ENCODE data around the gene ADAM15. TPM values are rescaled to one million over a fixed set of nuclear protein-coding genes. Genes with fewer than 3 reads are reported as not detected.

Gene ADAM15
- total RNA-seq, 1 experiment from 2014 or later, result 30.6 TPM

DNA sequence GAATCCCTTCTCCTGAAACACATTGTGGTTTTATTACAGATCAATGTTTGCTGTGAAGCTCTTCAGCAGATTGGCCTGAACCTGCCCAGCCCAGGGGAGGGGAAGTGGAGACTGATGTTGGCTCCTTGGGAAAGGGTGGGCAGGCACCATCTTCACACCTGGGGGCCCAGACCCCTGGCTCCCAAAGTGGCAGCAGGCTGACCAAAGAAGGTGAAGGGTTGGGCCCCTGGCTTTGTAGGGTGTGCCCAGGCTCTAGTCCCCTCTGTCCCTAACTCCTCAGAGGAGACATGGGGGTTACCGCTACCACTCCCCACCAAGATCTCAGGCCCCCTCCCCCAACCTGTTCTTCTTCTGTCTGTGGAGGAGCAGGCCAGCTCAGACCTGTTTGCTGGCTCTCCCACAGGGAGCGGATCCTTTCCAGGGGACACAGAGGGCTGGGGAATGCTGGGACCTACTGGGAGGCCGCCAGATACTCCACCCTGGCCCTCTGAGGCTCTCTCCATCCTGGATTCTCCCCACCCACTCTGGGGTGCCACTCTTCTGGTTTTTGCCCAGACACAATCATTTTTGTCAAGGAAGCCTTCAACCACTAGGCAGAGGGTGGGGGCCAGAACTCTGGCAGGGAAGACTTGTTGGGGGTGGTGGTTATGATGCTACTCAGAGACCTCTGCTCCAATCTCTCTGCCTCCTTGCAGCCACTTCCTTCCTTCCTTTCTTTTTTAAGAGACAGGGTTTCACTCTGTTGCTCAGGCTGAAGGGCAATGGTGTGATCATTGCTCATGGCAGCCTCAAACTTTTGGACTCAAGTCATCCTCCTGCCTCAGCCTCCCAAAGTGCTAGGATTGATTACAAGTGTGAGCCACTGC, 22.5 kb downstream of the ADAM15 start:
- Mint-ChIP-seq H3K9me3 (no peaks in the 10 kb centered on the region), H3K27me3 (ENCODE audit: low read depth) (peaks cover 62% of the 10 kb centered on the region), H3K4me1 (peaks cover 34 to 56% of the 10 kb centered on the region in 2 experiments), H3K36me3 (ENCODE audit: insufficient read depth in 1 of 3, low read depth in 3 of 3) (peaks cover 1 to 6% (median 5%) of the 10 kb centered on the region in 3 experiments; a peak in 6 of 7 replicates), H3K4me3 (no peak overlapping the region), H3K27ac (no peak overlapping the region)
- Histone ChIP-seq H4K5ac (ENCODE audit: insufficient read length, low read depth, low read length) (no peak overlapping the region), H4K8ac (replicated peaks; ENCODE audit: insufficient read length, low read depth, low read length) (no peak overlapping the region), H3K9ac (ENCODE audit: extremely low read depth, insufficient read length, low read length) (no peak overlapping the region), H3K56ac (ENCODE audit: insufficient read length, low read depth, low read length) (no peak overlapping the region), H4K91ac (ENCODE audit: insufficient read length, low read depth, low read length) (no peak overlapping the region), H2BK20ac (ENCODE audit: low read depth, low read length, poor library complexity, severe bottlenecking) (no peak overlapping the region), H3K4ac (ENCODE audit: low read depth, low read length) (no peak overlapping the region), H3K14ac (ENCODE audit: insufficient read depth, low read length) (no peak overlapping the region), H2BK12ac (ENCODE audit: insufficient read length, low read depth, low read length) (no peak overlapping the region), H2AFZ (ENCODE audit: low read length) (no peak overlapping the region), H3K27ac (ENCODE audit: insufficient read length, low read depth, low read length) (no peak overlapping the region), H4K20me1 (ENCODE audit: control insufficient read depth, insufficient read depth, insufficient read length) (no peaks in the 10 kb centered on the region), H2BK120ac (ENCODE audit: low read depth, low read length, poor library complexity, severe bottlenecking) (no peak overlapping the region), H3K23me2 (ENCODE audit: insufficient read length, low read depth, low read length, poor library complexity, severe bottlenecking) (peaks cover 9% of the 10 kb centered on the region), H3K9me3 (ENCODE audit: control insufficient read depth, low read depth, low read length) (no peaks in the 10 kb centered on the region), H3K23ac (ENCODE audit: insufficient read length, low read depth, low read length) (no peak overlapping the region), H3K4me1 (ENCODE audit: insufficient read depth, low read length) (peaks cover 3% of the 10 kb centered on the region; the same call in 1 of the 2 replicates), H2BK5ac (ENCODE audit: insufficient read length, low read length) (no peak overlapping the region), H2AK5ac (ENCODE audit: insufficient read length, low read length) (no peak overlapping the region), H3K4me2 (ENCODE audit: insufficient read depth, insufficient read length, low read length) (no peak overlapping the region), H3K18ac (ENCODE audit: insufficient read length, low read depth, low read length) (no peak overlapping the region), H3K27me3 (ENCODE audit: insufficient read depth, low read length) (peaks cover 5% of the 10 kb centered on the region; the same call in 1 of the 2 replicates), H3K79me2 (ENCODE audit: insufficient read depth, low read length) (no peaks in the 10 kb centered on the region), H2BK15ac (ENCODE audit: low read depth, low read length) (no peak overlapping the region), H3T11ph (ENCODE audit: low read length) (no peak overlapping the region), H3K79me1 (ENCODE audit: insufficient read depth, low read depth, low read length, poor library complexity, severe bottlenecking) (no peaks in the 10 kb centered on the region)
- no peak for DNase-seq
- TF ChIP-seq, protein P1, sequence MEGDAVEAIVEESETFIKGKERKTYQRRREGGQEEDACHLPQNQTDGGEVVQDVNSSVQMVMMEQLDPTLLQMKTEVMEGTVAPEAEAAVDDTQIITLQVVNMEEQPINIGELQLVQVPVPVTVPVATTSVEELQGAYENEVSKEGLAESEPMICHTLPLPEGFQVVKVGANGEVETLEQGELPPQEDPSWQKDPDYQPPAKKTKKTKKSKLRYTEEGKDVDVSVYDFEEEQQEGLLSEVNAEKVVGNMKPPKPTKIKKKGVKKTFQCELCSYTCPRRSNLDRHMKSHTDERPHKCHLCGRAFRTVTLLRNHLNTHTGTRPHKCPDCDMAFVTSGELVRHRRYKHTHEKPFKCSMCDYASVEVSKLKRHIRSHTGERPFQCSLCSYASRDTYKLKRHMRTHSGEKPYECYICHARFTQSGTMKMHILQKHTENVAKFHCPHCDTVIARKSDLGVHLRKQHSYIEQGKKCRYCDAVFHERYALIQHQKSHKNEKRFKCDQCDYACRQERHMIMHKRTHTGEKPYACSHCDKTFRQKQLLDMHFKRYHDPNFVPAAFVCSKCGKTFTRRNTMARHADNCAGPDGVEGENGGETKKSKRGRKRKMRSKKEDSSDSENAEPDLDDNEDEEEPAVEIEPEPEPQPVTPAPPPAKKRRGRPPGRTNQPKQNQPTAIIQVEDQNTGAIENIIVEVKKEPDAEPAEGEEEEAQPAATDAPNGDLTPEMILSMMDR (conservative IDR thresholded peaks at IDR 0.05), result no peak
- no CpG with 5 or more reads among the region's 3 CpGs for WGBS (ENCODE audit: extremely low coverage, insufficient read length, low lambda C conversion rate)
